WI38 (cell line): ENCODE results near the gene PNN.
"Not testable (repeated sequence)": the region's sequence is repeated elsewhere in the genome, so short reads cannot be mapped to it uniquely, and the experiment has no call there.

Source experiments
- H3K4me3 ChIP-seq: 2 replicates; pipeline ENCODE4 v1.5.1; 2011; ENCODE audit warnings: low read depth, mild to moderate bottlenecking, control low read depth, low read length
- CTCF ChIP-seq: IDR thresholded peaks from 2 replicates; pipeline ENCODE4 v1.5.1; 2012; ENCODE audit warnings: low read depth, mild to moderate bottlenecking, control low read depth, low read length

The PNN gene

GRCh38 chr14:39181693-39182047 lies 6.6 kb downstream of the PNN start:
- TF ChIP-seq CTCF, result no peak

GRCh38 chr14:39182770-39183684 lies 8.0 kb downstream of the PNN start:
- H3K4me3 ChIP-seq, result no peak overlapping the region
- TF ChIP-seq CTCF, result no peak

More at GRCh38 chr14:39181693-39182047, 6.6 kb downstream of the PNN start:
- H3K4me3 ChIP-seq, result no peak overlapping the region

- H3K4me3 ChIP-seq, result not testable (repeated sequence)
Observed at GRCh38 chr14:39183685-39184003, 8.6 kb downstream of the PNN start.

GRCh38 chr14:39184628-39185255 lies 9.7 kb downstream of the PNN start:
- H3K4me3 ChIP-seq, result no peak overlapping the region

GRCh38 chr14:39185256-39186049 lies 10.4 kb downstream of the PNN start:
- no peak for TF ChIP-seq CTCF
- no peak overlapping the region for H3K4me3 ChIP-seq

More at GRCh38 chr14:39184628-39185255, 9.7 kb downstream of the PNN start:
- TF ChIP-seq CTCF, result no peak

GRCh38 chr14:39186941-39187525 lies 12.0 kb downstream of the PNN start:
- no peak overlapping the region for H3K4me3 ChIP-seq
- TF ChIP-seq CTCF, result no peak
